Activated CD8-positive, alpha-beta memory T cell treated with anti-CD3 and anti-CD28 coated beads, Interleukin-2, amount 50 U/mL, for 48 hours (primary cell): Measurements from ENCODE around the gene CKAP2L.
A peak's percentile ranks its signal among the peaks of the same experiment; 100 is the strongest.

ENCODE experiments used
- DNase-seq: peaks from one replicate; pipeline ENCODE4 v3.0.0-alpha.2; 2020

The CKAP2L gene

DNA sequence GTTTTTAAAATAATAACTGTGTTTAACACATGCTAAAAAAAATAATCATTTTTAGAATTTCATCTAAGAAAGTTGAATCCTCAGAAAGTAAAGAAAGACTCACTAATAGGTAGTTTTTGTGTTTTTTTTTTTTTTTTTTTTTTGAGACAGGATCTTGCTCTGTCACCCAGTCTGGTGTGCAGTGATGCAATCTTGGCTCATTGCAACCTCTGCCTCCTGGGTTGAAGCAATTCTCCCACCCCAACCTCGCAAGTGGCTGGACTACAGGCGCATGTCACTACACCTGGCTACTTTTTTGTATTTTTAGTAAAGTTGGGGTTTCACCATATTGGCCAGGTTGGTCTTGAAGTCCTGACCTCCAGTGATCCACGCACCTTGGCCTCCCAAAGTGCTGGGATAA is 7.1 kb downstream of the CKAP2L start:
- no peak for DNase-seq

DNA sequence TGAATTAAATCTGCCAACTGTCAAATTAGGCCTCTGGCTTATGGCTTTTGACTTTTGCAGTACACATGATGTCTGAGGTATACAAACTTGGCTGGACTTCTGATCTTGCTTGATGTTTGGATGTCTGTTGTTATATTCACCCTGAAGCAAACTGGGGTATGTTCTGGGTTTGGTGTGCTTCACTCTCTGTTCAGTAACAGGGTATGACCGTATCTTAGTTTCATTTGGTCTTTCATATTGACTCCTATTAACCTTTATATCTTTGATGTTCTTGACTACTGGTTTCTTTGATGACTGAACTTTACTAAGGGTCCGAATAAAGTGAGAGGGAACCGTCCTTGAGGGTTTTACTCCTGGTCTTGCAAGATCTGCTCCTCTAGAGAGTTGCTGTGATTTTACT is 8.2 kb downstream of the CKAP2L start:
- DNase-seq: no peak

GRCh38 chr2:112755444-112755843 is 9.0 kb downstream of the CKAP2L start:
- DNase-seq: no peak

DNA sequence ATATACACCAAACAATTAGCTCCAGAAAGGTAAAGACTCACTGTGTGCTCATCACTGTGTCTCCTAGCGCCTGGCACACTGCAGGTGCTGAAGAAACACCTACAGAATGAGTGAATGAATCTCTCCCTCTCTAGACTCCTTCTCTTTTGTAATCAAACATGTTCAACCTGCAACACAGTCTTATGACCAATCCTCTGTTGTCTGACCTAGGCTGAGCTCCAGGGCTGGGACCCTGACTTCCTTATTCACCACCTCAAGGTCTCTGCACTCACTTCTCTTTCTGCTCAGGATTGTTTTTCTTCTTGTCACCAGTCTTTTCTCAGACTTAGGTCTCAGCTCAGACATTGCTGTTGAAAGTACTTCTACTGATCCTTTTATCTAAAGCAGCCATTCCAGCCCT is 9.8 kb downstream of the CKAP2L start:
- no peak for DNase-seq

DNA sequence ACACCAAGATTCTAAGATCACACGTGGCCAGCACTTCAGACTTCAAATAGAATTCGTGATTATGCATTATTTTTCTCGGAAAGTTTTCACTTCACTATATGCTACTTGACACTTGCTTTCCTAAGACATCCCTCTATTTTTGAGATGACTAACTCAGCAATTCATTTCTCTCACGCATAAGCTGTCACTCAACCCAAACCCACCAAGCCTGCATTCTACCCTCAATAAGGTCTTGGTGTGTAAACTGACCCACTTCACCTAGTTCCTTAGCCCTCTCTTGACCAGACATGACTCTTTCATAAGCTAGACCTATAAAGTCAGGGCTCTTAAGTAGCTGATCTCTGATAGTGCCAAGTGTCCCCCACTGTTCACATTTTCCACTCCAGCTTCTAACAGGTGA is 11.7 kb downstream of the CKAP2L start:
- no peak for DNase-seq

GRCh38 chr2:112751451-112752197 is 12.8 kb downstream of the CKAP2L start:
- DNase-seq: no peak

DNA sequence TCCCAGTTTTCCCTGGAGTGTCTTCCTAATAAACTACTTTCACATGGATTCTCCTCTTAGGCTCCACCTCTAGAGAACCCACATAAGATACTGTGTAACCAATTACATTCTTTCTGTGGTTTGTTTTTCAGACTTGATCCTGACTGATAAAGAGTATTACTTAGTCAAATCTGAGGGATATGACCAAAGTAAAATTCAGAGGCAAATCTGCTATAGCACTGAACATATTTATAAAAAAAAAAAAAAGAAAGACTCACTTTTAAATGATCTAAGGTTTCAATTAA is 13.9 kb downstream of the CKAP2L start:
- DNase-seq: no peak

DNA sequence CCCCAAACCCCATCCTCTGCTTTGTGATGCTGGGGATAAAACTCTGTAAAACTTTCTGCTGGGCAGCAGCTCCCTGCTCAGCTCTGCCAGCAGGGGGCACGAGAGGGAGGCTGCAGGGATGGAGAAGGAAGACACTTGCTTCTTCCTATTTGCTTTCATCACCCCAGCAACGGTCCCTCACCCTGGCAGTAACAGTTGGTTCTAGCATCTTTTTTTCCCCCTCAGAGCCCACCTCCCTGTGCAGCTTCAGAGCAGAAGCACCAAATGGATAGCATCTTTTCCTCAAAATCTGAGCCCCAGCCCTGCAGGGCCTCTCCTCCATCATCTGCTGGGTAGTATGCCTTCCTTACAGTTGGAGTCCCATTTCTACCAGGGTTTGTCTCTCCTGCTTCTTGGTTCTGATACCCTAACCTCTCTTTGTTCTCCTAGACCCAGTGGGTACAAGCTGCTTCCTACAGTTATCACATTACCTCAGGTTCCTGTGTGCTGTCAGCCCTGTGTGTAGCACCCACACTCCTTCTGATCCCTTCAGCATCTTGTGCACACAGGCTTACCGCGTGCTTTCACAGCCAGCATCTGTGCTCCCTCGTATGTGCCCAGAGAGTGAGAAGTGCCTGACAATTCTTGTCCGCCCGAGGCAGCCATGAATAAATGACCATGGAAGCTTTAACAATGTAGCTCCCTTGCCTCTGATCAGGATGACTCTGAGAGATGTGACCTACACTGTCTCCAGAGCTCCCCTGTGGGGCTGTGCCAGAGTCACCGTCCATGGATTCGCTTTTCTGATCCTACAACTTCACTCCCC is 14.5 kb downstream of the CKAP2L start:
- peak; percentile 89 for DNase-seq

- no peak for DNase-seq
Measured at GRCh38 chr2:112740527-112740926, 23.9 kb downstream of the CKAP2L start.

- no peak for DNase-seq
Measured at GRCh38 chr2:112737542-112738232, 26.7 kb downstream of the CKAP2L start.

- no peak for DNase-seq
Measured at GRCh38 chr2:112733871-112734270, 30.5 kb downstream of the CKAP2L start.

- no peak for DNase-seq
Measured at GRCh38 chr2:112733456-112733855, 31.0 kb downstream of the CKAP2L start.

DNA sequence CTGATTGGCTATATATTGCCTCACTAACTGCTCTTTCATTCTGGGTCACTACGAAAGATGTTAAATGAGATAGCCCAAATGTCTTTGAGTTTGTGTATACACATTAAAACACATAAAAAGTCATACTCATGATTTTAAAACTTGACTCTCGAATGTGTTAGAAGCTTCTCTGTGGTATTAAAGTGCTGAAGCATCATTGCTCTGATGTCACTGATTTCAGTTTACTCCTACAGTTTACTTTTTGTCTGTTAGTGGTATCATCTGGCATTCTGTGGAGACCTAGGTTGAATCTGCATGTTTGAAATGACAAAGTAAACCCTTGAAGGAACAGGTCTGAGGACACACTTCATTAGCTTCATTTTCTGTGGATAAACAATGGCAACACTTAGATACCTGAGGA is 32.9 kb downstream of the CKAP2L start:
- no peak for DNase-seq

DNA sequence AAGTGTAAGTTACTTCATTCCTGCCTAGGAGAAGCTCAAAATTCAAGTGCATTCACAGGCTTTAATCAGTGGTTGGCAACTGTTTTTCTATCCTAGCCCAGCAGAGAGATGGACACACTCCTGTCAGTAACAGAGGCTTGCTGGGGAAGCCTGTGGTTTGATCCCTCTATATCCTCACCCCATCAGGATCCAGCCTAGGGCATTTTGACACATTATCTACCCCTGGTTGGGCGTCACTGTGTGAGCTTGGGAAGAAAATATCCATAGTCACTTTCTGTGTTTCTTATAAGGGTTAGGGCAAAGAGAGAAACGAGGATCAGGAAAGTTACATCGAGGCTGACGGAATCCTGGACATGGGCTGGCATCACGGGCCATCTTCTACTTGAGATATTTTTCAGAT is 33.6 kb downstream of the CKAP2L start:
- DNase-seq: no peak

GRCh38 chr2:112730216-112730615 is 34.2 kb downstream of the CKAP2L start:
- no peak for DNase-seq

GRCh38 chr2:112728378-112729175 is 35.8 kb downstream of the CKAP2L start:
- peak; percentile 44 for DNase-seq

DNA sequence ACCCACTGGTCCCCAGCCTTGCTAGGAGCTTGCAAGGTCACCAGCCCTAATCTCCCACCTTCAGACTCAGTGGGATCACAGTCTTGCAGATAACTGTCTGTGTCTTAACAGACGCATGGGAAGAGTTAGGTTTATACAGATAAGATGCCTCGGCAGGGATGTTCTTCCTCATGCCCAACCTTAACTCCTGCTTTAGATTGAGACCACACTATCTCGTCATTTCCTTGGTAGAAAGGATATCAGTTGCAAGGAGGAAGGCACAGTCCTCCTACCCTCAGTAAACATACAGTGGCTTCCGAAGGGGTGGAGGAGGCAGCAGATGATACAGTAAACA is 36.4 kb downstream of the CKAP2L start:
- no peak for DNase-seq

DNA sequence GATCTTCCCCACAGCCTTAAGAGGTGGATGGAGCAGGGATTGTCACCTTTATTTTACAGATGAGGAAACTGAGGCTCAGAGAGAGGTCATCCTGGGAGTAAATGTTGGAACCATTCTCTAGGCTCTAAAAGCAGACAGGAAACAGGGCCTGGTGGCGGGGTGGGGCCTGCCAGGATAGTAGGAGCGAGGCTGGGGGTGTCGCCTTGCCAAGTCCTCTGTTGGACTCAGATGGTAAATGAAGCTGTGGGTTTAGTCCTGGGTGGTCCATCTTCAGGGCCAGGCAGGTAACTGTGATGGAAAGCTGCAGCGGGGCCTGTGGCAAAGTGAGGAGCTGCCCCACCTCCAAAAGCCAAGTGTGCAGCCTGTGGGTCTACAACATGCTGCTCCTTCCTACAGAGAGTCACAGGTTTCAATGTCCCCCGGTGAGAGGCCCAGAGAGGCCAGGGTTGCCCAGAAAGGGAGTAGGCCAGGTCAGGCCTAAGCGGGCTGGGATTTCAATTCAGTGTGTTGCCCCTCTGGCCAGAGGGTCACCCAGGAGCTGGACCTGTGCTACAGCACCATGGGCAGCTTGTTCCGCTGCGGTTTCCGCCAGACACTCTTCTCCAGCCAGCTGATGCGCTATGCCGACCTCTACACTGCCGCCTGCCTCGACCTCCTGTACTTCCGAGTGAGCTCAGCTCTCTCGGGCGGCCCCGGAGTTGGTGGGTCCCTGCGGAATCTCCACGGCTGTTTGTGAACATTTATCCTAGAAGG is 37.0 kb downstream of the CKAP2L start:
- DNase-seq: no peak

- DNase-seq: peak; percentile 95
Measured at GRCh38 chr2:112726487-112727190, 37.8 kb downstream of the CKAP2L start.

DNA sequence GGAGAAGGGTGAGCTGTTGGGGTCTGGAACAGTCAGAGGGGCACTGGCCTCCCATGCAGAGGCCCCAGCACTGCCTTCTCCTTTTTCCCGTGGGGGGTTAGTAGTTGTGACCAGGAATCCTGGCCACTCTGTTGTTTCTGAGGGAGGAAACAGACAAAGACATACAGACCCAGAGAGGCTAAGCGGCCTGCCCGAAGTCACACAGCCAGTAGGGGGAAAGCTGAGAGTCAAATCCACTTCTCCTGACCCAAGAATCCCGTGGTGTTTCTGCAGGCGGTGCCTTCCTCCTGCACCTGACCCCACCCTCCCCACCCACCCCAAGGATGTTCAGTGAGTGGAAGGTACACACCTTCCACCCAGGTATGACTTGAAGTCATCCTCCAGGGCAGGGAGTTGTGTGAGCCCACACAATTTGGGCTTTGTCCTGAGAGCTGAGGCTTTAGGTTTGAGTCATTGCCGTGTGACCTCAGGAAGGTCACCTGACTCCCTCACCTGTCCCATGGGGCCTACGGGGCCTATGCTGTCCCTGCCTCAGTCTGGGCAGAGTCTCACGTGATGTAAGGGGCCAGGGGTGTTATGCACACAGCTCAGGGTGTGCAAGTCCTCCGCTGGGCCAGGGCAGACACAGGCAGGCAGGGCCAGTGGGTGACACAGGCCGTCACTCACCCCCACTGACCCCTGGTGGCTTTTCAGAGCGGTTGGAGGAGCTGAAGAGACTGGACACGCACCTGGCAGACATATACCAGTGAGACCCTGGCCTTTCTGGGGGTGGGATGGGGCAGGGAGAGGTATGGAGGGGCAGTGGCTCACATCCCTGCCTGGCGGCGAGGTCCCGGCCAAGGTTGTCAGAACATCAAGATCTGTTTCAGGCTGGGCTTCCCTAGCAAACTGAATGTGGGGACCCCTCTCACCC is 38.6 kb downstream of the CKAP2L start:
- no peak for DNase-seq
